Measurements from ENCODE around the gene MPP2.

- TF ChIP-seq CTCF (IDR thresholded peaks at IDR 0.05; ENCODE audit: low read depth, low read length, poor library complexity, severe bottlenecking) (no peak), EZH2phosphoT487 (IDR thresholded peaks at IDR 0.05; ENCODE audit: borderline replicate concordance, low read length) (no peak)
Observed at GRCh38 chr17:43932923-43933322, 25.6 kb upstream of the MPP2 start.
